HG03442 (cell line): ENCODE data around the gene HTRA3.

ENCODE experiments used
- ATAC-seq: cut with Tn5 transposase; IDR thresholded peaks from one replicate; pipeline ENCODE4 v1.9.1; 2021; ENCODE audit warnings: mild to moderate bottlenecking, moderate library complexity; ENCODE audit not compliant: unreplicated experiment

HTRA3 gene

DNA sequence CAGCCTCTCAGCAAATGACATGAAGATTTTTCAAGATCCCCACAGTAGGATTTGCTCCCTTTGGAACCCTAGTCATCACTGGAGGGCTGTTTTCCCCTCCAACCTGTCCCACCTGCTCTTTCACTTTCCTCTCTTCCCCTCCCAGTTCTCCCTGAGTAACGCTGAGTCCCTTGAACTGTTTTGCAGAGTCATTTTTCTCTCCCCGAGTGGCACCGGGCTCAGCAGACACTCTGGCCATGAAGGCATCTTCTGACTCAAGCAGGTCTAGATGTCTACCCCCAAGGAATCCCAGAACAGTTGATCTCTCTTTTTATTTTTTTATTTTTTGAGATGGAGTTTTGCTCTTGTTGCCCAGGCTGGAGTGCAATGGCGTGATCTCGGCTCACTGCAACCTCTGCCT lies 52.2 kb downstream of the HTRA3 start:
- no peak for ATAC-seq

- no peak for ATAC-seq
Measured at GRCh38 chr4:8322794-8323704, 53.5 kb downstream of the HTRA3 start.

- no peak for ATAC-seq
Measured at GRCh38 chr4:8323947-8324555, 54.5 kb downstream of the HTRA3 start.

GRCh38 chr4:8324640-8325239 lies 55.2 kb downstream of the HTRA3 start:
- ATAC-seq = no peak

- ATAC-seq = no peak
Measured at GRCh38 chr4:8325291-8325973, 55.9 kb downstream of the HTRA3 start.

- ATAC-seq = no peak
Measured at GRCh38 chr4:8326206-8326605, 56.7 kb downstream of the HTRA3 start.

GRCh38 chr4:8328456-8328855 lies 58.9 kb downstream of the HTRA3 start:
- ATAC-seq = no peak

DNA sequence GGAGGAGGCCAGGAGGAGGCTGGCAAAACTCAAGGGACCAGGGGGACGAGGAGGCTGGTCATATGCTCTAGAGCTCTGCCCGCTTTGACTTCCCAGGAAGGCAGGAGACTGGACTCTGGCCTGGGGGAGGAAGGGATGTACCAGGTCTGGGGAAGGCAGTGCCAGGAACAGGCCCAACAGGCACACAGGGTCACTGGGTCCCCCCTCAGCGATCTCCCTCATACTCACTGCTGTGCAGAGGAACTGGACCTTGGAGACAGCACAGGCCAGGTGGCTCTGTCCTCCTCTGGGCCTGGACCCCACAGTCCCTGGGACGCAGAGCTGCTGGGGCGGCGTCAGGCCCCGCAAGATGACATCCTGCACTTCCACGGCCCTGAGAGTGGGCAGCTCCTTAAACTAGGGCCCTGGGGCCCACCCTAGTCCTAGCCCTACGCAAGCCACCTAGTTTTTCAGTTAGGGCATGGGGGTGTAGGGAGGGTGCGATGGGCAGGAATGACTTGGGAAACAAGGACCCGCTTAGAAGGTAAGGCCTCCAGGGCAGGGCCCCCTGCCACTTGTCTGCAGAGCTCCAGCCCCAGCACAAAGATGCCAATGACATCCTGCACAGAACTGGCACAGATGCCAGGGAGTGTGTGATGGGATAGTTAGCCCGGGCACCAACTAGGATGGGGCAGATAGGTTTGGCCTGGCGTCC lies 59.5 kb downstream of the HTRA3 start:
- no peak for ATAC-seq

DNA sequence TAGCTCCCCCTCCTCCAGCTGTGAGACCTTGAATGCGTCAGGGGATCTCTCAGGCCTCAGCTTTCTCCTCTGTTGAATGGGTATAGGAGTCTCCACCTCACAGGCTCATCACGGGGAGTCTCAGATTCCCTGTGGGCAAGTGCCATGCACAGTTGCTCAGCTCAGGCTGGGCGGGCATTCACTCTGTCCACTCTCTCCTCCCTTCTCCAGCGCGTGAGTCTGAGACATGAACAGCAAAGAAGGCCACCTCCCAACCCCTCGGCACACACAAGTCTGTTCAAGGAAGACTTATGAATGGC lies 60.0 kb downstream of the HTRA3 start:
- no peak for ATAC-seq

GRCh38 chr4:8329859-8330761 lies 60.6 kb downstream of the HTRA3 start:
- no peak for ATAC-seq

DNA sequence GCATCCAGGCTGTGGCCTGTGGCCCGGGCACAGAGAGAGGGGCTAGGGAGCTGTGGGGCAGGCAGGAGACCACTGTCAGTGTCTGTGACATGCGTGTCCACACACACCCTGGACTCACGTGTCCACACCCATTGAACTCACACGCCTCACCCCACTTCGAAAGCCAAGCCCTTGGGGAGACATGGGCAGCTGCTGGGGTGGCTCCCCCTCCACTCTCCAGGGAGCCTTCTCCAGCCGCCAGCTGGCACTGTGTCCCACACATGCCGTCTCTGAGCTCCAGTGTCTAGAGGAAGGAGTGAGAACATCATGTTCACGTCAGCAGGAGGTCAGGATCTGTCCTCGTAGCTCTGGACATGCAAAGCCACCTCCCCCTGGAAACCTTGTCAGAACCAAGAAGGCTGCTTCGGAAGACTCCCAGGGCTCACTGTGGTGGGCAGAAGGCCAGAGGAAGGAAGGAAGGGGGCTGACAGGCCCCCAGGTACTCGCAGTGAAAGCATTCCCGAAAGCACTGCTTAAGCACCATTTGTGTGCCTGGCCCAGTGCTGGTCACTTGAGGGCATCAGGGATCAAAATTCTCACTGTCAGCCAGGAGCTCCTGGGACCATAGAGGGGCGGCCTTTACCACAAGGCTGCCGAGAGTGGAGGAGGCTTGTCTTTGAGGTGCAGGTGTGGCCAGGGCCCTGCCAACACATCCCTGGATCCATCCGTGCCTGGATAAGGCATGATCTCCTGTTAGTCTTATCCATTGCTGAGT lies 61.4 kb downstream of the HTRA3 start:
- ATAC-seq = no peak

- no peak for ATAC-seq
Measured at GRCh38 chr4:8331575-8331955, 62.0 kb downstream of the HTRA3 start.

DNA sequence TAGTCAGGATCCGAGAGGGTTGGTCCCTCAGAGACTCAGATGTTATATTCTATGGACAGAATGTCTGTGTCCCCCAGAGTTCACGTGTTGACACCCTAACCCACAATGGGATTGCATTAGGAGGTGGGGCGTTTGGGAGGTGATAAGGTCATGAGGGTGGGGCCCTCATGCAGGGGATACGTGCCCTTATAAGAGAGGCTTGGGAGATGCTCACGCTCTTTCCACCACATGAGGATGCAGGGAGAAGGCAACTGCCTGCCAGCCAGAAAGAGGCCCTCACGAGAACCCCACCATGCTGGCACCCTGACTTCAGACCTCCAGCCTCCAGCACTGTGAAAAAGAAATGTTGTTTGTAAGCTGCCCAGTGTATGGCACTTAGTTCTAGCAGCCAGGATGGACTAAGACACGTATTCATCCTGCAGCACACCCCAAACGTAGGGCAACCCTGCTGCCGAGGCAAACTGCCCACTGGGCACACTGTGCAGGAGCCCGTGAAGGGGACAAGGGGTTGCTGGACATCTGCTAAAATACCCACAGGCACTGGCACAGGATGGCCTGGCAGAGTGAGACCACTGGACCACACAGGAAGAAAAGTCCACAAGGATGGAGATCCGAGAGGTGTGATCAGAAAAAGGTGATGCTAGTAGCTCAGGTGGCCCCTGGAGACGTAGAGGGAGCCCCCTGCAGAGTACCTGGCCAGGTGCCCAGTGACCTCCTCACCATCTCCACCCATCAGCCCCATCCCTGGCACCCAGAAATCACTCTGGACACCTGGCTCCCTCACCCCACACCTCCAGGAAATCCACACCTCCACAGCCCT lies 62.7 kb downstream of the HTRA3 start:
- no peak for ATAC-seq

GRCh38 chr4:8332891-8333331 lies 63.4 kb downstream of the HTRA3 start:
- no peak for ATAC-seq

GRCh38 chr4:8333726-8334460 lies 64.3 kb downstream of the HTRA3 start:
- no peak for ATAC-seq

GRCh38 chr4:8334786-8335460 lies 65.4 kb downstream of the HTRA3 start:
- ATAC-seq = no peak

DNA sequence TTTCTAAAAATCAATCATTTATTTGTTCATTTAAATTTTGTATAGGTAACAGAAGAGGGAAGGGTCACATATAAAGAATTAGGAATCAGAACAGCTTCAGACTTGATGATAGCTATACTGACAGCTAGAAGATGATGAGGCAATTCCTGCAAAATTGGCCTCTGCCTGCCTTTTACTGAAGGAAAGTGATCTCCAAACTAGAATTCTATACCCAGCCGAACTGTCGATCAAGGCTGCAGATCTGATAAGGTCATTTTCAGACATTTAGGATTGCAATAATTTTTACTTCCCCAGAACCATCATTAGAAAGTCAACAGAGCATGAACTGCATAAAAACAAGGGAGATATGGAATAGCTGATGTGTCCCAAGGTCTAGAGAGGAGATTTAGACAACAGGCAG lies 66.3 kb downstream of the HTRA3 start:
- ATAC-seq = no peak
